ENCODE results near the gene TRAM2.

Gene TRAM2

DNA sequence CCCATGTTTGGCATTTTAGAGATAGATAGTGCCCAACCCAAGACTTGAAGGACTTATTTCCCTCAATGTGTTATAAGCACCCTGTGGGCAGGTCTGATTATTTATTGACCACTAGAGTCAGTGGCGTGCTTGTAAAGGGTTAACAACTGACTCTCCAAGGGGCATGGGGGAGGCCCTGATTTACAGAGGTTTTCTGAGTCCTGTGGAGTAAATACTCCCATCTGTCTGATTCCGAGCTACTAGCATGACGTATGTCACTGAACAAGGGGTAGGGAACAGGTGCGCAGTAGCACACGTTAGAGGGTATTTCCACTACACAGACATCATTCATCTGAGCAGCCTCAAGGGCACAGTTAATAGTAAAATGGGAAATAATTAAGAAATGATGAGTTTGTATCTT, 17.4 kb upstream of the TRAM2 start:
- DNase-seq: no peak

GRCh38 chr6:52591832-52592231, 15.0 kb upstream of the TRAM2 start:
- DNase-seq: no peak

GRCh38 chr6:52590152-52590891, 13.5 kb upstream of the TRAM2 start:
- peak; percentile 85 for DNase-seq

DNA sequence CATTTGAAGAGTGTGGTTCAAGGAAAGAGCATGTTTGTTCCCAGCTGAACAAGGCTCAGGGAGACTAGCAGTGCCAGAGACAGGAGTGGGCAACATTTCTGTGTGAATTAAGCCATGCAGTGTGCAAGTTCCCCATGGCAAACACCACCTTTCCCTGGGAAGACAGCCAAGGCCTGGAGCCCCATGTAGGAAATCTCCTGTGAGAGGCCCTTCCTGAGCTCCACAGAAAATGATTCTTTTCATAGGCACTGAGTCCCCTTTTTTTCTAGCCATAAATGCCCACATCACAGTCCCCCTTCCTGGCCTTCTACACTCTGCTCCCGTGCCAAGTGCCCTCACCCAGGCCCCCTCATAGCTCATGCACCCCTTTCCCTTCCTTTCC, 11.8 kb upstream of the TRAM2 start:
- no peak for DNase-seq

GRCh38 chr6:52588087-52588709, 11.3 kb upstream of the TRAM2 start:
- no peak for DNase-seq

DNA sequence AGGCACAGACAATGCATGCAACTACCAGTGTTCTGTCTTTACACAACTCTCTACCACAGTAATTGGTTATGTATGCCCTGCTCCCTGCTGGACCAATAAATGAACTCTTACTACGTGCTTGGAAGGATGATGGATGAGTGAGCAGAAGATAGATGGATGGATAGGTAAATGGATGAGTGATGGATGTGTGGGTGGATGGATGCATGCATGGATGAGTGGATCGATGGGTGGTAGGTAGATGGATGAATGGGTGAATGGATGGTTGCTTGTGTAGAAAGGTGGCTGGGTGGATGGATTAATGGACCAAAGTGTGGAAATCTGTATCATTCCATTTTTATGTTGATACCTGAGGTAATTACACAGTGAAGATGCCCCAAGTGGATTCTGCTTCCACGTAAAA, 10.1 kb upstream of the TRAM2 start:
- no peak for DNase-seq

DNA sequence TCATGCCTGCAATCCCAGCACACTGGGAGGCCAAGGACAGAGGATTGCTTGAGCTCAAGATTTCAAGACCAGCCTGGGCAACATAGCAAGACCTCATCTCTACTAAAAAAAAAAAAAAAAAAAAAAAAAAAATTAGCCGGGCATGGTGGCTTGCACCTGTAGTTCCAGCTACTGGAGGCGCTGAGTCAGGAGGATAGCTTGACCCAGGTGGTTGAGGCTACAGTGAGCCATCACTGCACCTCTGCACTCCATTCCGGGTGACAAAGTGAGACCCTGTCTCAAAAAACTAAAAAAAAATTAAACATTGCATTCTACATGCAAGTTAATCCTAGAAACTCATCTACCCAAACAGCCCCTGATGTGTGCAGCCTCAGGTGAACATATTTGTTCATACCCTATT, 7.3 kb upstream of the TRAM2 start:
- DNase-seq: no peak

DNA sequence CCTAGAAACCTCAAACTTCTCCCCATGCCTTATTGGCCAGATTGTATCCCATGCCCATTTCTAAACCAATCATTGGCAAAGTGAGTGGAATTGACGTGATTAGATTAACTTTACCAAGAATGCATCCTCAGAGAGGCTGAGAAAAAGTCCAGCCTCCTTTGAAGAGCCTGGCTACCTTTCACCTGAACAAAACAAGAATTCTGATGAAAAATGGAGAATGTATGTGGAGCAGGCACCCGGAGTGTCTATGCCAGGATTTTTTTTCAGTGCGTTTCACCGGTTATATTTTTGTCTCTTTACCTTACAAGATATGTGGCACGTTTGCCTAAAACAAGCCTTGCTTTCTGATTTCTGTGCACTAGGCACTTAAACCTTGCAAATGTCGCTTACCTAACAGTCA, 6.1 kb upstream of the TRAM2 start:
- no peak for DNase-seq

DNA sequence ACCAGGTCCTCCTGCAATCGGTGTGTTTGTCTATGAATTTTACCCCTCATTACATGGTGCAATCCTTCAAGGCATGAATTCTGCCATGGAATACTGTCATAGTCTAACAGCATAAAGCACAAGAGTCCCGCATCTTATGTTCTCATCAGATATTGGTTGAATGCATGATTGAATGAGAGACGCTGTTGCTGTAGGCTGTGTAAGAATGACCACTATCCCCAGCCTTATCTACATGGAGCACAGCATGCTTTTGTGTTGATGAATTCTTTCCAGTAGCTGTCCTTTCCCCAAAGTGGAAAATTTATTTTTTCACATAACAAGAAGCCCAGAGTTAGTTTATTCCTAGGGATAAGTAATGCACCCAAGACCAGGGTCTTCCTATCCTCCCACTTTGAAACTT, 5.6 kb upstream of the TRAM2 start:
- no peak for DNase-seq

GRCh38 chr6:52580905-52581304, 4.0 kb upstream of the TRAM2 start:
- DNase-seq: no peak

- no peak for DNase-seq
Observed at GRCh38 chr6:52579006-52579660, 2.3 kb upstream of the TRAM2 start.

DNA sequence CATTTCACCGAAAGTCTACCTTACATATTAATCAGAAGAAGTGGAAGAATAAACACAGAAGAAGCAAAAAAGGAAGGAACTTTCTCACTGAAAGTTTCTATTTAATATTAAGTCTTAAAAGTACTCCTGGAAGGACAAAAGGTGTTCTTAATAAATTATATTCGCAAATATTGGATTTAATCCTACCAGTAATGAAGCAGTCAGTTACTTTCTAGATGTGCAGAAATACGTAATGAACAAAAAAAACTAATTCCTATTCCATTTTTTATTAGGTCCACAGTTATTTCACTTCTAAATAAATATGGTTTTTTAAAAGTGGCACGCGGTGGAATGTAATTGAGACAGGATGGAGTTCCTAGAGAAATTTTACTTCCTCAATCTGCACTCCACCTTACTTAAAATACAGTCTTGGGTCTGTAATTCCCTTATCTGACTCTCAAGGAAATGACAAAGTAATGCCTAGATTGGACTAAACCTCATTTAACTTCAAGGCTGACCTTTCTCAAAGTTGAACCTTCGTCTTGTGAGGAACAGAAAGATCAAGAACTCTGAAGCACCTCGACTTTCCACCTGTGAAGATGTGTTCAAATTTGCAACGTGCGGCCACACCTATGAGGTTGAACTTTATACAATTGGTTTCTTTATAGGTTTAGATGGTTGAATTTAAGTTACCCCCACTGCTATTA, 1.1 kb upstream of the TRAM2 start:
- DNase-seq: no peak

DNA sequence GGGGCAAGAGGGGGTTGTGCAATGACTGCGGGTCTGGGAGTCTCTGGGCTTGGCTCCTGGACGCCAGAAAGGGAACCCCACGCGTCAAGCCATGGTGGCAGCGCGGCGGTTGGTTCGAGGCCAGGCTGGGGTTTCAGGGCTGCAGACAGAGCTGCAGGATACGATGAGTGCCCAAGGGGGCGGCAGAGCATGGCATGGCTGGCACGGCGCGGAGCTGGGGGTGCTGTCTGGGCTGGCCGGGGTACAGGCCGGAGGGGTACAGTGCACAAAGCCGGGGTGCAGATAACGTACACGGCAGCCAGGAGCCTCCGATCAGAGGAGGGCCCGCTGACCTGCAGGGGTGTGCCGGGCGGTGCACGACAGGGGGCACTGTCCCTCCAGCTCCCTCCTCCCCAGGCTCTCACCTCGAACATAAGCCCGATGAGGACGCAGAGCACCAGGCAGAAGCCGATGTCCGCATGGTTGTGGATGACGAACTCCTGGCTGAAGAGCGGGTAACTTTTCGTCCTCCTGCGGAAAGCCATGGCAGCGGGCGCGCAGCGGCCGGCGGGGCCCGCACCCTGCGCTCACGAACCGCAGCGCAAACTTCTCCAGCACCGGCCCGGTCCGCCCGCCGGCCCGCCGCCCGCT, 353 bp downstream of the TRAM2 start:
- peak; percentile 73 for DNase-seq

DNA sequence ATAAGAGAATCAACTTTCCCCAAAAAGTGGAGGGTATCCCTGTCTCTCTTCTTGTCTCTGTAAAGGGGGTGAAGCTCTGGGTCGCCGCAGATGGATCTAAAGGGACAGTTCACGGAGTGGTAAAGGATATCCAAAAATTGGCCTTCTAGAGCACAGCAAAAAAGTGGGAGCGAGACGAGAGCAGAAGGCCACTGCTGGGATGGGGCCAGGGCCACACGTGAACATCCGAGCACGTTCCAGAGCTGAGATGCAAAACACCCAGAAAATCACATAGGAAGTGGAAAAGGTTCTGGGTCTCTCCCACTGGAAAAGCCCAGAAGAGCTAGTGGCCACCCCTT, 837 bp downstream of the TRAM2 start:
- DNase-seq: no peak

DNA sequence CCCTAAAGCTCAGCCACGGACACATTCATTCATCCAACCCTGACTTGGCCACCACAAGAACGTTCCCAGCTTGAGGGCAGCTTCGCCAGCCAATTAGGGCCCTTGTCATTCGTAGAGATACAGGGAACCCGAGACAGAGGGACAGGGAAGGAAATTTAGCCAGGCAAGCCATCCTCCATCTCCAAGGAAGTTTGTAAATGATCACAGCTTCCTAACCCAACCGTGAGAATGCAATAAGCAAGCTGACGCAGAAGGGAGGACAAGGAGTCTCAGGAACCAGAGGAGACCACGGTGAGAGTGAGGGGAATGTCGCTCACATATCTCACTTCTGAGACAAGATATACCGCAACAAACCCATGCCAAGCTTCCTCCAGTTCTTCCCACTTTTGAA, 1.4 kb downstream of the TRAM2 start:
- no peak for DNase-seq

DNA sequence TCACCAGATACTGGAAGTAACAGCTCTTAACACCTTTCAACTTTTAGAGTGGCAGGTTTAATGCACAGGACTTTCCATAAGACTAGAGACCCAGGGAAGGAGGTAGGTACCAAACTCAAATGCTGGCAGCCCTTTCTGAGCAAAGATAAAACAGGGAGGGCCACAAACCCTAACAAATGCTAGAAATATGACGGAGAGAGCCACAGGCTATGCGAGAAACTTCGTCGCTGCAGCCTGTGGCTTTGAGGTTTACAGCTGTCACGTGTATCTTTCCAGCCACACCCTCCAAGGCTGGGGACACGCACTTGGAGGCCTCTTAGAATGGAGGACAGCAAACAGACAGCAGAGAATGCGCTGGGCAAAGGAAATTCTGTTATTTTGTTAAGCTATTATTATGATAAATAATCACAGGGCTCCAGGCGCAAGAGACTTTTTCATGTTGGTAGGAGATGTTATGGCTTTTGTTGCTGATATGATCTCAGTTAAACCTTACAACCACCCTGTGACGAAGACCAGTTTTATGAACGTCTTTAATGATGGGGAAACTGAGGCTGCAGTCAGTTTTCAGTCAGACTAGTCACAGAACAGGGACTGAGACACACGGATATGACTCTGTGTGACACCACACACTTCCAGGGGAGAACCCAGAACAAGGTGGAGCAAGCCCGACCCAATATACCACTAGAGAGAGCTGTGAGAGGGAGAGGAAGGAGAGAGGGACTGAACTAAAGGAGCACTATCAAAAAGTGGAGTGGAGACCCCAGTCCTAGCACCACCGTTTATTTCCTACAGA, 2.0 kb downstream of the TRAM2 start:
- DNase-seq: no peak

GRCh38 chr6:52573295-52573694, 3.6 kb downstream of the TRAM2 start:
- DNase-seq: no peak

- no peak for DNase-seq
Observed at GRCh38 chr6:52572536-52572935, 4.3 kb downstream of the TRAM2 start.

DNA sequence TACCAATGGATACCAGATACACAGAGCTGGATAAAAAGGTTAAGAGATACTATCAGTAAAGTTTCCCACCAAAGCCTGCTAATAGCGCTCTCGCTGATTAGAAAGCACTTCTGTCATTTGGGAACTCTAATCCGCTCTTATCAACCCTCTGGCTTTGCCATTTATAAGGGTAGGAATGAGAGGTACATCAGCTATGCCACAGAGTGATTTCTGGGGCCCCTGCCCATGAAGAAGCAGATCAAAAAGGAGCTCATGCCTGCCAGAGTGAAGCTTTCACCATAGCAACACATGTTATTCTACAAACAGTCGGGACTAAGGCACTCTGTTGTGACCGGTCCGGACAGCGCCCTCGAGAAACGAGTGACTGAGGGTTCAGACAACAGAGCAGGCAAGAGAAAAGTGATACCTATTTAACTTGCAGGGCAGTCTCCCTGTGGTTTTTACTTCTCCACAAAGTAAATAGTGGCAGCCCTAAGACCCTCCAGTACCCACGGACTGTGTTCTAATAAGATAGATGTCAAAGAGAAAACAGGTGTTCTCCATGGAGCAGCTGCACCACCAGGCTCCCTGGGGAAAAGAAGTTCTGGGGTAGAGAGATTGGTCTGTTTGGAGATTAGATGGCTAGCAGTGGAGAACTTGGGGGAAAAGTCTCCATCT, 5.6 kb downstream of the TRAM2 start:
- DNase-seq: no peak

DNA sequence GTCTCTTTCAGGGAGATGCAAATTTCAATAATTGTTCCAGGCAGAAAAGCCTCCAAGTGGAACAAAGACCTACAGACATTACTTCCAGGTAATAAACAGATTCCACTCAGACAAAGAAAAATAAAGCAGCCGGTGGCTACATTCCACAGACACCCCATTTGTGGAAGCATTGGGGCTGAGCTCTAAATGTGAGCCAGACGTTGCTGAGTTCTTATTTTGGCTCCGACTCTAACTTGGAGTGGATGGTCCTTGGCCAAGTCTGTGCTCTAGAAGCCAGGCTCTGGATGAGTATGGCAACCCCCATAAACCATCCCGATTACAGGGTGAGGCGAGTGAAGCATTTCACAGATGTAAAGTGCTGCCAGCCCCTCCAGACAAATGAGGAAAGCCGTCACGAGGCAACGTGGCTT, 6.6 kb downstream of the TRAM2 start:
- no peak for DNase-seq

DNA sequence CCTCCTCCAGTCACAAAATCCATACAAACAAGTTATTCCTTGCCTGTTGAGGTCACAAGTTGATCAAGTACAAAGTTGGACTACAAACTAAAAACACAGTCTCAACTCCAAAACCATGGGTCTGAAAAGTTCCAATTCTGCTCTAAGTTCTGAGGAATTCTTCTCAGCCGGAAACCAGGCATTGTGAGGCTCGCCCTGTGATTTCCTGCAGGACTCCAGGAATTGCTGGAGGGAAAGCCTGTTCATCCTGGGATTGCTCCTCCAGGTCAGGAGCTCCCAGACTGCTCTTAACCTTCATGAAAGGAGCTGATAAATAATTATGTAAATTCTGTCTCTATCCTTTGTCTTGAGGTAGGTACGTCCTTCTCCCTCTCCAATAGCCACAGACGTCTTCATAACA, 8.5 kb downstream of the TRAM2 start:
- no peak for DNase-seq

GRCh38 chr6:52566853-52567279, 10.0 kb downstream of the TRAM2 start:
- peak; percentile 94 for DNase-seq
